HG02870 (cell line): ENCODE data around the gene ISOC2.

Experiments
- ATAC-seq: cut with Tn5 transposase; IDR thresholded peaks from one replicate; pipeline ENCODE4 v1.9.1; 2021; ENCODE audit warnings: mild to moderate bottlenecking, moderate library complexity; ENCODE audit not compliant: unreplicated experiment

ISOC2 gene

GRCh38 chr19:55479451-55480230 lies 18.2 kb upstream of the ISOC2 start:
- no peak for ATAC-seq

- no peak for ATAC-seq
These were observed 17.6 kb upstream of the ISOC2 start for GRCh38 chr19:55479045-55479444.

DNA sequence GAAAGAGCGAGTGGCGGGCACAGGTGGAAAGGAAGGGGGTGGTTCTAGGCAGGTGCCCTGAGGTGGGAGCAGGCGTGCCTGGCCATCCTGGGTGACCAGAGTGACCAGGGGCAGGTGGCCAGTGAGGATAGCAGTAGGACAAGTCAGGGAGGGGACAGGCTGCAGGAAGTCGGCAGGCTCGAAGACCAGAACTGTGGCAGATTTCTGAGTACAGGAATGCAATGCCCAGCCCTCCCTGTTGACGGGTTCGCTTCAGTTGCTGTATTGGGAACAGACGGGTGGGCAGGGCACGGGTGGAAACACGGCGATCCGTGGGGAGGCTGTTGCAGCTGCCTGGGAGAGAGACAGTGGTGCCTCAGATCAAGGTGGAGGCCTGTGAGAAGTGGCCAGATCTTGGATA lies 16.9 kb upstream of the ISOC2 start:
- ATAC-seq: no peak

GRCh38 chr19:55477905-55478304 lies 16.5 kb upstream of the ISOC2 start:
- ATAC-seq: no peak

DNA sequence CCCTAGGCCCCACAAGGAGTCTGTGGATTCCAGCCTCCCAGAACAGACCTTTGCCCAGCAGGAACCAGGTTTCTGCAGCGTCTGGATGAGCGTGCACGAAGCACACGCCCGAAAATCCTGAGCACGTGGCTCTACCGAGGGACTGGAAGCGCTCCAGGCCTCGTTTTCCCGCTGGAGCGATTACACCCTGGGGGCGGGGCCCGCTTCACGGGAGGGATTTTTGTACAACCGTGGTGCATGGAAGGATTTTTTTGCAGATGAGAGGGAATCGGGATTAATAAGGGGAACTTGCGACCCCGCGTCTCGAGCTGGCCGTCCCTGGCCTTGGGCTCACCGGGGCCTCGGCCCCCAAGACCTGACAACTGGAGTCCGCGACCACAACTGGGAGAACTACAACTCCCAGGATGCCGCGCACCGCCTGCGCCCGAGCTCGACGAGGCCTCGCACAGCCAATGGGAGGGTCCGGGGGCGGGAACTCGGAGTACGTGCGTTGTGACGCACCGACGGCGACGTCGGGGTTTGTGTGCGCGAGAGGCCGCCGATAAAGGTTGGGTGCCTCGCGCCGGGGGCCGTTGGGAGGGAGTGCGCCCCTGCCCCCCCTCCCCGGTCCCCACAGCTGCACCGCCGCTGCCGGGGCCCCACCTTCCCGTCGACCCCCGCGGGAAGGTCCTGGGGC lies 14.8 kb upstream of the ISOC2 start, which contains the start of gene ZNF628:
Gene ZNF628, plus strand, starts transcription at position 518 of the 676 bp plus-strand sequence. CDS start 3,294 bp downstream, outside the sequence.
- peak; percentile 88 for ATAC-seq

DNA sequence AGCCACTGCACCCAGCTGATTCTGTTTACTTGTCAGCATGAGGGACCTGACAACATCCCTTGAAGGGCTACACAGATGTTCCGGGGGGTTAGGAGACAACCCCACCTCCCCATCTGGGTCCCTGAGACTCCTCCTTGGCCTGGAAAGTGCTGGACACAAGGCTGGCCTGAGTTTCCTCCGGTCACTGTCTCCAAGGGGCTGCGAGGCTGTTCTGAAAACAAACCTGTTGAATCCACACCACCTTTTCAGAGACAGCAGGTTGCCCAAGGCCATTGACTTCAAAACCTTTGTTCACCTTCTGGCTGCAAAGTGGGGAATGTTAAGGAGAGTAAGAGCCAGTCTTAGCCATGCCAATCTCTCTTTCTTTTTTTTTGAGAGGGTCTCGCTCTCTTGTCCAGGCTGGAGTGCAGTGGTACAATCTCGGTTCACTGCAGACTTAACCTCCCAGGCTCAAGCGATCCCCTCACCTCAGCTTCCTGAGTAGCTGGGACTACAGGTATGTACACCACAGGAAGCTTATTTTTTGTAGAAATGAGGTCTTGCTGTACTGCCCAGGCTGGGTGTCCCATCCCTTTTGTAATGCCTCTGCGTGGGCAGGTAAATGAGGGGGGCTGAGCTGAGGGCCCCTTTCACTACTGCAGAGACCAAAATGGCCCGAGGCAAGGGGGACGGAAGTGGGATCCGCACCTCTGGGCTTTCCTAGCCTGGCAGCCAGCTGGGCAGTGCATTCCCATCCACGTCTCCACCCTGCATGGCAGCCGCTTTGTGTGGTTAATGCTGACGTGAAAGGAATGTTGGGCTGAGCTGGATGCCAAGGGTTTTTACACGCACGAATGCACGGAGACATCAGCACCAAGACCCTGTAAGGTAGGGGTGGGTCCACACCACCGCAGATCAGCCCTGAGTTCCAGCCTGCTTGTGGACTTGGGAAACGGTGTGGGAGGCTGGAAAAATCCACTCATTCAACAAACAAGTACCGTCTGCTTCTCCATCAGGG lies 13.1 kb upstream of the ISOC2 start:
- ATAC-seq: no peak

- ATAC-seq: no peak
These were observed 12.0 kb upstream of the ISOC2 start for GRCh38 chr19:55473225-55474012.

- no peak for ATAC-seq
These were observed 11.0 kb upstream of the ISOC2 start for GRCh38 chr19:55472463-55472862.

DNA sequence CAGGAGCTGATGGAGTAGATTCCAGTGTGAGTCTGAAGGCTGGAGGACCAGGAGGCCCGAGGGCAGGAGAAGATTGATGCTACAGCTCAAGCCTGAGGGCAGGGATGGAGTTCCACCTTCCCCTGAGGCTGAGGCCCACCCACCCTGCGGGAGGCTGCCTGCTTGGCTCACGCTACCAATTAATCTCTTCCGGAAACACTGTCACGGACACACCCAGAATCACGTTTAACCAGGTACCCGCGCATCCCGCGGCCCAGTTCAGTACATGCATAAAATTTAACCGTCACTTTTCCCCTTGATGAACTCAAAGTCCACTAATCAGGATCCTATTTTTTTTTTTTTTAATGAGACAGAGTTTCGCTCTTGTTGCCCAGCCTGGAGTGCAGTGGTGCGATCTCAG lies 9.8 kb upstream of the ISOC2 start:
- ATAC-seq: no peak

GRCh38 chr19:55468054-55468393 lies 6.6 kb upstream of the ISOC2 start:
- no peak for ATAC-seq

GRCh38 chr19:55467236-55468053 lies 6.0 kb upstream of the ISOC2 start:
- no peak for ATAC-seq

- ATAC-seq: no peak
These were observed 4.8 kb upstream of the ISOC2 start for GRCh38 chr19:55466241-55466614.

DNA sequence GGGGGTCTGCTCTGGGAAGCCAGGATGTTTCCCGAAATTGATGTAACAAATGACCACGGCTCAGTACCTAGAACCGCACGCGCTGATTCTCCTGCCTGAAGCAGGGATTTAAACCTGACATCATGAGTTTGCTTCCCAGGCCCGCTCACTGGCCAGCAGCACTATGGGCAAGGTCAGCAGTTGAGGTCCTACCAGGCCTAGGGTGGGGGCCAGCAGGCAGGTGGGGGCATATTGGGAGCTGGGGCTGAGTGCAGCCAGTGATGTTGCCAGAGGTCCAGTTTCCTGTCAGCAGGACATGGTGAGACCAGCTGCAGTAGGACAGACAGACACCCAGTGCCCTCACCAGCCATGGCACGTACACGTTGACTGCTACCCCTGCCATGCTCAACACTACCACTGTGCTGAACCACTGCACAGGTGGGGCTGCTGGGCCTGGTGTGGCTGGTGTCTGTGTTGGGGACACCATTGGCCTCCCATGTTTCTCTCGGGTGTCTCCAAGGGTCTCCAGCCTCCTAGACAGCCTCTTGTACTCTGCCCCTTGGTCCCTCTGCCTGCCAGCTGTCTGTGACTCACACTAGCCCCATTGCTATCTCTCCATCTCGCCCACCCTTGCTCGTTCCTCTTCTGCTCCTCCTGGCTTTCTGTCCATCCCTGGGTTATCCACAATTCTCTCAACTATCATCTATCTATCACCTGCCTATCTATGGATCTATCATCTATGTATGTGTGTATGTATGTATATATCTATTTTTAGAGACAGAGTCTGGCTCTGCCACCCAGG lies 4.2 kb upstream of the ISOC2 start:
- no peak for ATAC-seq

DNA sequence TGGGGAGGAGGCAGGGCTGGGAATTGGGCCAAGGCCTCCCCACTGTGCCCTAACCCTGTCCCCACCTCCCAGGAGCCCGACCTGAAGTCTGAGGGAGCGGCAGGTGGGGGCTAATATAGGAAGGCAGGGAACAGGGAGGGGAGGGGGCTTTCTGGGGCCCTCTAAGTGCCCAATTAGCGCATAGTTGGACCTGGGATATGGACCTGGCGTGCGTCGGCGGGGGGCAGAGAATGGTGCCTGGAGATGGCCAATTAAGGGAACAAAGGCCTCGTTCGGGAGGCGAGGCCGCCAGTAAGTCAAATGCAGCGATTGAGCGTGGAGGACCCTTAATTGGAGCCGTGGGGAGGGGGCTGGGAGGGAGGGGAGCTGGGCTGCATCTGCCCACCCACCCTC lies 3.2 kb upstream of the ISOC2 start, which contains the start of gene C19orf85:
Gene C19orf85, minus strand, starts transcription at position 90 of the 393 bp plus-strand sequence. CDS start 197 bp downstream, outside the sequence.
- no peak for ATAC-seq

DNA sequence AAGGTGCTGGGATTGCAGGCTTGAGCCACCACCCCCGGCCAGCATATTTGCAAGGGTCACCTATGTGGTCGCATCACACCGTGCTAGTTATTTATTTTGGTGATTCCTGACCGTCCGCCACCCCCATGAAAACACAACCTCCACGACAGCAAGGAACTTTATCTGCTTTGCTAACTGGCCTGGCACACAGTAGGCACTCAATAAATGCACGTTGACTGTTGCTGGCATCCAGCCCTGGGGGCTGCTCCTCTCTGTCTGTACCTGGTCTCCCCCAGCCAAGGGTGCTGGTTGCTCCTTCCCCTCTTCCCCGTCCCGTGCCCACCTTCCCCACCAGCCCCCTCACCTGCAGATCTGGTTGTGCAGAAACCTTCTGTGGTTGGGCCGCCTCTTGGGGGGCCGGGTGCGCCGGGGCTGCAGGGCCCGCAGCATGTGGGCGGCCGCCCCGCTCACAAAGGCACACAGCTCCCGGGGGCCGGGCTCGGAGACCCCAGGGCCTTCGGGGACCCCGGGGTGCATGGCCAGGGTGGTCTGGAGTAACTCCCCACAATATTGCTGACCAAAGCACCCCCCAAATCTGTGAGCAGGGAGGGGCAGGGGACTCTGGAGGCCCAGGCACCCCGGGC lies 2.7 kb upstream of the ISOC2 start:
- no peak for ATAC-seq

- no peak for ATAC-seq
These were observed 2.2 kb upstream of the ISOC2 start for GRCh38 chr19:55463583-55464031.

- no peak for ATAC-seq
These were observed 1.3 kb upstream of the ISOC2 start for GRCh38 chr19:55462722-55463121.

GRCh38 chr19:55461974-55462626 lies 658 bp upstream of the ISOC2 start:
- no peak for ATAC-seq
